Caco-2 (cell line): ENCODE data around the gene PIGH. TPM values are rescaled to one million over a fixed set of nuclear protein-coding genes. Genes with fewer than 3 reads are reported as not detected.

ENCODE experiments used
- BruUV-seq: library from RNA; stranded (reverse); fragments of 400-500 nt; replicated peaks from 2 replicates; lab custom pipeline; 2021; lab: Mats Ljungman, UMichigan
- CTCF ChIA-PET: fragments of 300-600 bp; sonication (Branson Sonifier 250); formaldehyde crosslinking; loops from one replicate; lab custom pipeline; 2022; ENCODE audit warnings: antibody characterized with exemption; lab: Charles Lee
- POLR2A ChIA-PET: fragments of 300-600 bp; sonication (Branson Sonifier 250); formaldehyde crosslinking; loops from one replicate; lab custom pipeline; 2022; ENCODE audit warnings: antibody characterized with exemption; lab: Charles Lee
- DNase-seq, 2 experiments: peaks; one replicate each; pipeline versions ENCODE4 v3.0.0 to v3.0.0-alpha.2; 2020 to 2022
- H3K27me3 ChIP-seq: replicated peaks from 2 replicates; pipeline ENCODE4 v1.6.0; 2011; ENCODE audit warnings: low read length; ENCODE audit not compliant: control insufficient read depth, insufficient read depth
- H3K36me3 ChIP-seq: 2 replicates; pipeline ENCODE4 v1.5.1; 2011; ENCODE audit warnings: low read length; ENCODE audit not compliant: control insufficient read depth, insufficient read depth
- H3K4me1 ChIP-seq: fragments of 250-450 bp; sonication (Bioruptor Pico); 2 replicates; pipeline ENCODE4 v1.5.1; 2020; ENCODE audit warnings: mild to moderate bottlenecking
- H3K4me3 ChIP-seq: 2 replicates; pipeline ENCODE4 v1.5.1; 2011; ENCODE audit warnings: low read depth, mild to moderate bottlenecking, control low read depth, low read length
- H3K9me3 ChIP-seq: fragments of 250-450 bp; sonication (Bioruptor Pico); 2 replicates; pipeline ENCODE4 v1.5.1; 2020; ENCODE audit warnings: mild to moderate bottlenecking, moderate library complexity
- H3K27ac Mint-ChIP-seq: one replicate; pipeline ENCODE4 v1.8.0; 2022; ENCODE audit warnings: mixed read lengths; ENCODE audit not compliant: unreplicated experiment
- H3K27me3 Mint-ChIP-seq: one replicate; pipeline ENCODE4 v1.8.0; 2022; ENCODE audit warnings: mixed read lengths; ENCODE audit not compliant: insufficient read depth, unreplicated experiment
- H3K36me3 Mint-ChIP-seq: one replicate; pipeline ENCODE4 v1.8.0; 2022; ENCODE audit warnings: mild to moderate bottlenecking, mixed read lengths; ENCODE audit not compliant: insufficient read depth, unreplicated experiment
- H3K4me1 Mint-ChIP-seq: one replicate; pipeline ENCODE4 v1.8.0; 2022; ENCODE audit warnings: low read depth, mixed read lengths; ENCODE audit not compliant: unreplicated experiment
- H3K4me3 Mint-ChIP-seq: one replicate; pipeline ENCODE4 v1.8.0; 2022; ENCODE audit warnings: mild to moderate bottlenecking, moderate library complexity, mixed read lengths; ENCODE audit not compliant: unreplicated experiment
- H3K9me3 Mint-ChIP-seq: one replicate; pipeline ENCODE4 v1.8.0; 2022; ENCODE audit warnings: mixed read lengths; ENCODE audit not compliant: unreplicated experiment
- CTCF ChIP-seq, 2 experiments: fragments of 200-600 bp in 1 of 2; IDR thresholded peaks; 1 replicate in 1 of 2; 2 replicates in 1 of 2; pipeline versions ENCODE4 v1.5.1 to v1.8.0; 2011 to 2022; ENCODE audit warnings: antibody characterized with exemption in 1 of 2, control low read depth in 1 of 2, inconsistent platforms in 1 of 2, low read depth in 1 of 2, low read length in 1 of 2, mild to moderate bottlenecking in 1 of 2, moderate library complexity in 1 of 2; ENCODE audit not compliant: insufficient read depth in 1 of 2, severe bottlenecking in 1 of 2, unreplicated experiment in 1 of 2
- intact Hi-C: fragments of 100-400 bp; cut with micrococcal nuclease; formaldehyde crosslinking; loops from one replicate; pipeline ENCODE4 v1.10.0; 2022; ENCODE audit not compliant: unreplicated experiment
- total RNA-seq: library from RNA; stranded (reverse); gene quantifications from 2 replicates; pipeline ENCODE4 v1.2.3, GENCODE V29; 2022

The PIGH gene
- total RNA-seq, 1 experiment from 2014 or later: 20.4 TPM

GRCh38 chr14:67557118-67557517 lies 43.0 kb downstream of the PIGH start:
- POLR2A ChIA-PET: interaction anchor here (0.9 to 1.0 kb wide), 2 partner anchors 15 to 24 kb away, joined by 3 to 4 read pairs; partner anchors contain the start of gene PLEKHH1
- H3K27ac Mint-ChIP-seq: peak overlapping the region; percentile 74
- Histone ChIP-seq H3K4me3 (no peak overlapping the region), H3K4me1 (peaks cover 17% of the 10 kb centered on the region), H3K27me3 (no peaks in the 10 kb centered on the region), H3K9me3 (no peaks in the 10 kb centered on the region), H3K36me3 (peaks cover 1% of the 10 kb centered on the region; the same call in 1 of the 2 replicates)
- H3K4me3 Mint-ChIP-seq: no peak overlapping the region
- TF ChIP-seq CTCF (IDR thresholded peaks at IDR 0.05; ENCODE audit: insufficient read depth in 1 of 2, low read depth in 1 of 2, low read length in 1 of 2, severe bottlenecking in 1 of 2, unreplicated experiment in 1 of 2): no peak
- H3K27me3 Mint-ChIP-seq: no peaks in the 10 kb centered on the region
- CTCF ChIA-PET: interaction anchor here (1.2 to 2.4 kb wide), 3 partner anchors 14 to 30 kb away, joined by 8 to 17 read pairs (median 15); no protein-coding TSS in a partner anchor
- H3K36me3 Mint-ChIP-seq: peaks cover 28% of the 10 kb centered on the region
- H3K4me1 Mint-ChIP-seq: peaks cover 8% of the 10 kb centered on the region
- H3K9me3 Mint-ChIP-seq: no peaks in the 10 kb centered on the region
- BruUV-seq: no TSS peak
- intact Hi-C loops: loop anchor here (1.0 kb wide), 1 partner anchor 16 kb away; no protein-coding TSS in a partner anchor
- peak; percentile 51 to 80 for DNase-seq

GRCh38 chr14:67556671-67557070 lies 43.4 kb downstream of the PIGH start:
- no peak overlapping the region for H3K4me3 Mint-ChIP-seq
- Histone ChIP-seq H3K9me3 (no peaks in the 10 kb centered on the region), H3K4me3 (no peak overlapping the region), H3K36me3 (peaks cover 1% of the 10 kb centered on the region; the same call in 1 of the 2 replicates), H3K27me3 (no peaks in the 10 kb centered on the region), H3K4me1 (peaks cover 17% of the 10 kb centered on the region)
- BruUV-seq: no TSS peak
- ChIA-PET CTCF (interaction anchor here (1.2 to 2.4 kb wide), 3 partner anchors 14 to 30 kb away, joined by 8 to 17 read pairs (median 15); no protein-coding TSS in a partner anchor), POLR2A (interaction anchor here (0.9 to 1.0 kb wide), 2 partner anchors 15 to 24 kb away, joined by 3 to 4 read pairs; partner anchors contain the start of gene PLEKHH1)
- H3K9me3 Mint-ChIP-seq: no peaks in the 10 kb centered on the region
- no peak for DNase-seq
- TF ChIP-seq CTCF (IDR thresholded peaks at IDR 0.05; ENCODE audit: insufficient read depth in 1 of 2, low read depth in 1 of 2, low read length in 1 of 2, severe bottlenecking in 1 of 2, unreplicated experiment in 1 of 2): no peak
- no peaks in the 10 kb centered on the region for H3K27me3 Mint-ChIP-seq
- peaks cover 28% of the 10 kb centered on the region for H3K36me3 Mint-ChIP-seq
- peak overlapping the region; percentile 74 for H3K27ac Mint-ChIP-seq
- intact Hi-C loops: loop anchor here (1.0 kb wide), 1 partner anchor 15 kb away; no protein-coding TSS in a partner anchor
- peaks cover 8% of the 10 kb centered on the region for H3K4me1 Mint-ChIP-seq

- ChIA-PET POLR2A (no interaction called here), CTCF (interaction anchor here (0.5 to 2.4 kb wide), 2 partner anchors 29 to 170 kb away, joined by 4 to 17 read pairs; no protein-coding TSS in a partner anchor)
- Histone ChIP-seq H3K27me3 (no peaks in the 10 kb centered on the region), H3K36me3 (peaks cover 1% of the 10 kb centered on the region; the same call in 1 of the 2 replicates), H3K4me3 (no peak overlapping the region), H3K9me3 (no peaks in the 10 kb centered on the region), H3K4me1 (peaks cover 17% of the 10 kb centered on the region)
- no TSS peak for BruUV-seq
- DNase-seq: no peak
- TF ChIP-seq CTCF (IDR thresholded peaks at IDR 0.05; ENCODE audit: insufficient read depth in 1 of 2, low read depth in 1 of 2, low read length in 1 of 2, severe bottlenecking in 1 of 2, unreplicated experiment in 1 of 2): no peak
- intact Hi-C loops: no loop called here
- H3K4me3 Mint-ChIP-seq: no peak overlapping the region
- peak overlapping the region; percentile 48 for H3K27ac Mint-ChIP-seq
- no peaks in the 10 kb centered on the region for H3K9me3 Mint-ChIP-seq
- peaks cover 20% of the 10 kb centered on the region for H3K36me3 Mint-ChIP-seq
- peaks cover 8% of the 10 kb centered on the region for H3K4me1 Mint-ChIP-seq
- no peaks in the 10 kb centered on the region for H3K27me3 Mint-ChIP-seq
Measured at GRCh38 chr14:67555518-67556090, 44.5 kb downstream of the PIGH start.
